C4-2B (cell line): ENCODE results near the gene ST13.

ENCODE experiments used
- H3K27ac ChIP-seq: fragments of 450-650 bp; 2 replicates; pipeline ENCODE4 v1.5.1; 2017
- CTCF ChIP-seq: fragments of 450-650 bp; conservative IDR thresholded peaks from 2 replicates; pipeline ENCODE4 v1.5.1; 2017; ENCODE audit warnings: mild to moderate bottlenecking
- ZFX ChIP-seq: fragments of 450-650 bp; IDR thresholded peaks from 2 replicates; pipeline ENCODE4 v1.6.1; 2017

The ST13 gene

GRCh38 chr22:40856513-40857308, at the start of gene ST13, which contains the start of gene XPNPEP3:
Gene ST13, minus strand, starts transcription at chr22:40856639. Its CDS starts 99 bp downstream, at chr22:40856540.
Gene XPNPEP3, plus strand, starts transcription at chr22:40857148. Its CDS starts 34 bp downstream, at chr22:40857182.
- TF ChIP-seq CTCF = no peak; the same call in 1 of the 2 replicates
- peak; percentile 65 for TF ChIP-seq ZFX
- peak within 1 kb of the TSS; percentile 91 for H3K27ac ChIP-seq

GRCh38 chr22:40904101-40904500, 47.7 kb upstream of the ST13 start:
- H3K27ac ChIP-seq = no peak overlapping the region

GRCh38 chr22:40898850-40899357, 42.5 kb upstream of the ST13 start:
- no peak overlapping the region for H3K27ac ChIP-seq
- TF ChIP-seq CTCF = peak; percentile 78
- TF ChIP-seq ZFX = no peak

More at GRCh38 chr22:40904101-40904500, 47.7 kb upstream of the ST13 start:
- TF ChIP-seq CTCF (no peak), ZFX (no peak)

- TF ChIP-seq ZFX (no peak), CTCF (no peak)
These were observed 38.0 kb upstream of the ST13 start for GRCh38 chr22:40894417-40894816.

GRCh38 chr22:40890881-40891280, 34.4 kb upstream of the ST13 start:
- TF ChIP-seq ZFX (no peak), CTCF (no peak)
- H3K27ac ChIP-seq = no peak overlapping the region

More at GRCh38 chr22:40894417-40894816, 38.0 kb upstream of the ST13 start:
- no peak overlapping the region for H3K27ac ChIP-seq

- no peak overlapping the region for H3K27ac ChIP-seq
- TF ChIP-seq ZFX = no peak
- no peak for TF ChIP-seq CTCF
These were observed 32.7 kb upstream of the ST13 start for GRCh38 chr22:40889116-40889515.

- TF ChIP-seq CTCF = no peak
- TF ChIP-seq ZFX = no peak
- no peak overlapping the region for H3K27ac ChIP-seq
These were observed 22.5 kb upstream of the ST13 start for GRCh38 chr22:40878922-40879321.
